CD4-positive, CD25-positive, alpha-beta regulatory T cell (primary cell): ENCODE results near the gene MUC5AC. TPM values are rescaled to one million over a fixed set of nuclear protein-coding genes. Genes with fewer than 3 reads are reported as not detected.

Experiments used
- ATAC-seq, 2 donors: fragments of 150-1000 bp; cut with Tn5 transposase; one replicate each; pipeline ENCODE4 v1.10.0; 2021; ENCODE audit warnings: low read depth in 2 of 2, moderate number of reproducible peaks in 2 of 2, moderate library complexity in 1 of 2
- DNase-seq, 3 donors: peaks; one replicate each; pipeline versions ENCODE4 v3.0.0 to v3.0.0-alpha.2; 2012 to 2022; ENCODE audit warnings: mixed read lengths in 1 of 3
- H3K27ac ChIP-seq: one replicate; pipeline ENCODE4 v1.7.0; 2013; ENCODE audit warnings: mild to moderate bottlenecking, low read length; ENCODE audit not compliant: insufficient read depth, poor library complexity, severe bottlenecking
- H3K27me3 ChIP-seq: one replicate; pipeline ENCODE4 v1.7.0; 2013; ENCODE audit warnings: low read length; ENCODE audit not compliant: control insufficient read depth, insufficient read depth
- H3K36me3 ChIP-seq: one replicate; pipeline ENCODE4 v1.7.0; 2013; ENCODE audit warnings: mild to moderate bottlenecking, low read length, moderate library complexity; ENCODE audit not compliant: control insufficient read depth, insufficient read depth
- H3K4me1 ChIP-seq: 2 replicates; pipeline ENCODE4 v1.7.0; 2013; ENCODE audit warnings: mild to moderate bottlenecking, low read length; ENCODE audit not compliant: insufficient read depth, control insufficient read depth, poor library complexity, severe bottlenecking
- H3K4me3 ChIP-seq: one replicate; pipeline ENCODE4 v1.7.0; 2013; ENCODE audit warnings: low read depth, mild to moderate bottlenecking, low read length, moderate library complexity
- H3K9me3 ChIP-seq, 2 experiments: 1 replicate in 1 of 2; 2 replicates in 1 of 2; pipeline ENCODE4 v1.7.0; 2013; ENCODE audit warnings: low read length in 2 of 2, mild to moderate bottlenecking in 1 of 2, moderate library complexity in 1 of 2; ENCODE audit not compliant: control insufficient read depth in 2 of 2
- H3K27ac Mint-ChIP-seq, 3 donors: one replicate each; pipeline ENCODE4 v1.8.0; 2020 to 2022; ENCODE audit warnings: mild to moderate bottlenecking in 3 of 3, mixed read lengths in 3 of 3, moderate library complexity in 2 of 3
- H3K27me3 Mint-ChIP-seq: one replicate; pipeline ENCODE4 v1.8.0; 2022; ENCODE audit warnings: mild to moderate bottlenecking, mixed read lengths
- H3K36me3 Mint-ChIP-seq: one replicate; pipeline ENCODE4 v1.8.0; 2020; ENCODE audit warnings: mixed read lengths
- H3K4me1 Mint-ChIP-seq, 4 donors: one replicate each; pipeline ENCODE4 v1.8.0; 2020 to 2022; ENCODE audit warnings: mixed read lengths in 4 of 4, mild to moderate bottlenecking in 1 of 4
- H3K4me3 Mint-ChIP-seq, 4 donors: one replicate each; pipeline ENCODE4 v1.8.0; 2020 to 2022; ENCODE audit warnings: mild to moderate bottlenecking in 4 of 4, mixed read lengths in 4 of 4, moderate library complexity in 3 of 4
- H3K9me3 Mint-ChIP-seq, 7 donors: one replicate each; pipeline ENCODE4 v1.8.0; 2020 to 2022; ENCODE audit warnings: mixed read lengths in 7 of 7, mild to moderate bottlenecking in 3 of 7, moderate library complexity in 2 of 7
- polyA plus RNA-seq, 4 donors: library from polyadenylated mRNA; unstranded; fragments of 300-500 nt; fragmentation: Illumina TruSeq; gene quantifications; one replicate each; pipeline ENCODE4 v1.2.3, GENCODE V29; 2021
- total RNA-seq: library from RNA; stranded (reverse); gene quantifications from one replicate; pipeline ENCODE4 v1.2.3, GENCODE V29; 2022

Gene MUC5AC
- total and polyA plus RNA-seq, 5 donors from 2014 or later = not detected

DNA sequence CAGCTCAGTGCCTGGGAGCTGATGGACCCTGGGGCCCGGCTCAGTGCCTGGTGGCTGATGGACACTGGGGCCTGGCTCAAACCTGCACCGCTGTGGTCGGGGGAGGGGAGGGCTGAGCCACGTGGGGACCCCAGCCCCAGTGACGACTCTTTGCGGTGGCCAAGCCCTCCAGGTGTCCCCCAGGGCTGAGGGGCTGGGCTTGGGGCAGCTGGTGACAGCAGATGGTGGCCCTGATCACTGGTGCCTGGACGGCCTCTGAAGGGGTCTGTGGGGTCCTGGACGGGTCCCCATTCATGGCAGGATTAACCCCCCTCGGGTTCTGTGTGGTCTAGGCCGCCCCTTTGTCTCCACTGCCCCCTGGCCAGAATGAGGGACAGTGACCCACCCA lies 61.7 kb downstream of the MUC5AC start:
- no peak overlapping the region for H3K27ac Mint-ChIP-seq
- H3K4me3 ChIP-seq = no peak overlapping the region
- DNase-seq (no peak), ATAC-seq (no peak)
- H3K27ac ChIP-seq = no peak overlapping the region
- no peaks in the 10 kb centered on the region for H3K27me3 ChIP-seq
- H3K4me1 Mint-ChIP-seq = no peaks in the 10 kb centered on the region
- no peaks in the 10 kb centered on the region for H3K36me3 Mint-ChIP-seq
- H3K9me3 Mint-ChIP-seq = peaks cover 0 to 4% (median 0%) of the 10 kb centered on the region in 7 donors
- H3K9me3 ChIP-seq = peaks cover 0 to 4% of the 10 kb centered on the region in 2 experiments
- no peaks in the 10 kb centered on the region for H3K4me1 ChIP-seq
- no peak overlapping the region for H3K4me3 Mint-ChIP-seq
- H3K36me3 ChIP-seq = no peaks in the 10 kb centered on the region
- no peaks in the 10 kb centered on the region for H3K27me3 Mint-ChIP-seq

DNA sequence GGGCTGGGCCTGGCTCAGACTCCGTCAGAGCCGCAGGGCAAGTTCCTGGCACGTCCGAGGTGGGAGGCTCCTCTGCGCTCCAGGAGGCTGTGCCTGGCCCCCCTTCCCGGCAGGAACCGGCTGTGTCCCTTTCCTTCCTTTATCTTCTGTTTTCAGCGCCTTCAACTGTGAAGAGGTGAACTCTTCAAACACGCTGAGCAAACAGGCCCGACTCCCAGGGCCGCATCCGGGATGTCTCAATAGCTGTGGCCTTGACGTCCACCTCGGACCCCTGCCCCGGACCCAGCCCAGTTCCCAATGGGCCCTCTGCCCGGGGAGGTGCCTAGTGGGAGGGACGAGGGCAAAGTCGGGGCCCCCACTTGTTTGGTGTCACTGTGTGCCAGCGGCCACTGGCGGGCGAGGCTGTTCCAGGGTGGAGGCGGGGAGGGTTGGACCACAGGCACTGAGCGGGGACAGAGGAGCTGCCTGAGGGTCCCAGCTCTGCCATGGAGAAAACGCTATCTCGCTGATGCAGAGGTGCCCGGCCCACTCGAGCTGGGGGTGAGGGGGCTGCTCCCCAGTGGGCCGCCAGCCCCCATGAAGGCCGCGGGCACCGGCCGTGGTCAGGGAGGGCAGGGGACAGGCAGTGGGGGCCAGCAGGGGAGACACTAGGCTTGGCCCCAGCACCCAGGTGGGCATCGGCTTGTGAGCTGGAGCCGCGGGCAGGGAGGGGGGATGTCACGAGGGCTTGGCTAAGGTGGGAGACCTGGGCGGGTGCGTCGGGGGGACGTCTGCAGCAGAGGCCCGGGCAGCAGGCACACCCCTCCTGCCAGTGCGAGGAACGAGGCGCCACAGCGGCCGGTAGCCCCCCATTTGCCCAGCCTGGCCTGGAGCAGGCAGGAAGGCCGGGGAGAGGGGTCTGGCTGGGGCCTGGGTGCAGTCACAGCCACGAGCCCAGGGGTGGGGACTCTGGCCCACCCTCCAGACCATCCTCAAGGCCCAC lies 62.4 kb downstream of the MUC5AC start:
- ATAC-seq (no peak), DNase-seq (no peak)
- Histone ChIP-seq H3K9me3 (no peaks in the 10 kb centered on the region), H3K27me3 (no peaks in the 10 kb centered on the region), H3K36me3 (no peaks in the 10 kb centered on the region), H3K4me3 (no peak overlapping the region), H3K4me1 (no peaks in the 10 kb centered on the region), H3K27ac (no peak overlapping the region)
- Mint-ChIP-seq H3K4me1 (no peaks in the 10 kb centered on the region), H3K36me3 (no peaks in the 10 kb centered on the region), H3K27me3 (no peaks in the 10 kb centered on the region), H3K27ac (no peak overlapping the region), H3K4me3 (no peak overlapping the region), H3K9me3 (peaks cover 0 to 2% (median 0%) of the 10 kb centered on the region in 7 donors)

DNA sequence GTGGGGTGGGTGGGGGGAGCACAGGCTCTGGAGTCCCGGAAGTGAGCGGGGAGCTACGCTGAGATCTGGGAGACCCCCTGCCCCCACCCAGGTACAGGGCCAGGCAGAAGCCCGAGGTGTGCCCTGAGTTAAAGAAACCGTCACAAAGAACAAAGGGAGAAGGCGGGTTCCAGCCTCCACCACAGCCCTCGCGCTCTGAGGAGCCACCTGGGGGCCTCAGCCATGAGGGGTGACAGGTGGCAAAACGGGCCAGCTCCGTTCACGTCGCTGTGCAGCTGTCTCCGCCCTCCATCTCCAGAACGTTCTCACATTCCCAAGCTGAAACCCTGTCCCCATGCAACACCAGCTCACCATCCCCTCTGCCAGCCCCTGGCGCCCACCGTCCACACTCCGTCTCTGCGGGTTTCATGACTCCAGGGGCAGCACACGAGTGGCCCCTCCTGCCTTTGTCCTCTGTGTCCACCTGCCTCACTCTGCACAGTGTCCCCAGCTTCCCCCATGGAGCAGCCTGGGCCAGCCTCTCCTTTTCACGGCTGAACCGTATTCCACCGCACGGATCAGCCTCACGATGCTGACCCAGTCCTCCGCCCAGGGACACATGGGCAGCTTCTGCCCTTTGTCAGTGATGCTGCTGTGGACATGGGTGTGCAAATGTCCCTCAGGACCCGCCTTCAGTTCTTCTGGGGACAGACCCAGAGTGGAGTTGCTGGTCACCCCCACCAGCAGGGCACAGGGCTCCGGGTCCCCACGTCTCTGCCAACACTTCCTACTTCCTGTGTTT lies 63.4 kb downstream of the MUC5AC start:
- Histone ChIP-seq H3K36me3 (no peaks in the 10 kb centered on the region), H3K4me3 (no peak overlapping the region), H3K27me3 (no peaks in the 10 kb centered on the region), H3K27ac (no peak overlapping the region), H3K9me3 (no peaks in the 10 kb centered on the region), H3K4me1 (no peaks in the 10 kb centered on the region)
- DNase-seq (no peak), ATAC-seq (no peak)
- no peak overlapping the region for H3K27ac Mint-ChIP-seq
- no peaks in the 10 kb centered on the region for H3K4me1 Mint-ChIP-seq
- H3K27me3 Mint-ChIP-seq = no peaks in the 10 kb centered on the region
- H3K4me3 Mint-ChIP-seq = no peak overlapping the region
- H3K36me3 Mint-ChIP-seq = no peaks in the 10 kb centered on the region
- H3K9me3 Mint-ChIP-seq = peaks cover 0 to 2% (median 0%) of the 10 kb centered on the region in 7 donors

DNA sequence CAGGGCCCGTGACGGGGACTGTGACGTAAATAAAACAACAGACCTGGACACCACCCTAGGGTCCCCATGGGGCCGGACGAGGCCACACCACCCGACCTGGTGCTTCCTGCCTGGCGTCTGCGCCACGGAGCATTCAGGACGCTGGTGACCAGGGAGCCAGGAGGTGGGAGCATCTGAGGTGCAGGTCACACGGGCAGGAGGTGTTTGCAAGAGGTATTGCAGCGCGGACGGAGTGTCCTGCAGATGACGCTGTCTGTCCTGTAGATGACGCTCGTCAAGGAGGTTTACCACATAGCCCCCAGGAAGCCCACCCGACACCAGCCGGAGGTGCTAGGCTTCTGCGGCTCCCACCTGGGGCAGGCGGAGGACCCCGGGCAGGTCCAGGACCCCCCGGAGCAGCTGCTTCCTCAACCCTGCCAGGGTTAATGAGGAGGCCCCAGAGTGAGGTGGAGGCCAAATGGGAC lies 64.1 kb downstream of the MUC5AC start:
- Histone ChIP-seq H3K9me3 (no peaks in the 10 kb centered on the region), H3K4me1 (no peaks in the 10 kb centered on the region), H3K27ac (no peak overlapping the region), H3K36me3 (no peaks in the 10 kb centered on the region), H3K27me3 (no peaks in the 10 kb centered on the region), H3K4me3 (no peak overlapping the region)
- no peaks in the 10 kb centered on the region for H3K36me3 Mint-ChIP-seq
- DNase-seq (no peak), ATAC-seq (no peak)
- no peak overlapping the region for H3K4me3 Mint-ChIP-seq
- H3K4me1 Mint-ChIP-seq = no peaks in the 10 kb centered on the region
- no peak overlapping the region for H3K27ac Mint-ChIP-seq
- H3K9me3 Mint-ChIP-seq = peaks cover 0 to 2% (median 0%) of the 10 kb centered on the region in 7 donors
- no peaks in the 10 kb centered on the region for H3K27me3 Mint-ChIP-seq

DNA sequence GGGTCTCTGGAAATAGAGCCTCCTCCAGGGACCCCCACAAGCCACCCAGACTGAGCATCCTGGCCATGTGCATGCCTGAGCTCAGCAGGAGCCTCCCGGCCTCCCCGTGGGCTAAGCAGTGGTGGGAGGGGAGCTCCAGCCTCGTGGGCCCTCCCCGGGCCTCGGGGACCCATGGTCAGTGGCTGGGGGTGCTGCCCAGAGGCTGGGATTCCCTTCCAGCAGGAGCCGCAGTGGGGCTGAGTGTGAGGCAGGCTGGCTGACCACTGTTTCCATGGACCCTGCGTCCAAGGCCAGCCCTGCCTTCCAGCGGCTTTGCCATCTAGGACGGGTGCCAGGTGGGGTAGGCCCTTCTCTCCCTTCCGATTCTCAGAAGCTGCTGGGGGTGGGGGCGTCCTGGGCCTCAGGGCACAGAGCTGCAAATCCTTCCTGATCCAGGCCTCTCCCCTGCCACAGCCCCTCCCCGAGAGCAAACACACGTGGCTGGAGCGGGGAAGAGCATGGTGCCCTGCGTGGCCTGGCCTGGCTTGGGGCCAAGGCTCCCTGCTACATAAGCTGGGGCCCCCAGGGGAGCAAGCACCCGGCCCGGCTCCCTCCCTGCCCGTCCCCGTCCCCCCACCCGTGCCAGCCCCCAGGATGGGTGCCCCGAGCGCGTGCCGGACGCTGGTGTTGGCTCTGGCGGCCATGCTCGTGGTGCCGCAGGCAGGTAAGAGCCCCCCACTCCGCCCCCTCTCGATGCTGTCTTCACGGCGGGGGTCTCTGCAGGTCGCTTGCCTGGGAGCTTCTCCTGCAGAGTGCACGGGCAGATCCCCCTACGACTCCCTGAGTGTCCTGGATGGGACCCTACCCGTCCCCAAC lies 65.0 kb downstream of the MUC5AC start, which contains the start of gene MUC5B:
Gene MUC5B, plus strand, starts transcription at position 576 of the 855 bp plus-strand sequence. Its CDS starts 58 bp downstream, at position 634.
- no peaks in the 10 kb centered on the region for H3K4me1 Mint-ChIP-seq
- H3K27ac ChIP-seq = no peak within 1 kb of the TSS
- ATAC-seq (no peak), DNase-seq (no peak)
- H3K27me3 Mint-ChIP-seq = no peaks in the 10 kb centered on the region
- H3K9me3 Mint-ChIP-seq = peaks cover 0 to 2% (median 0%) of the 10 kb centered on the region in 7 donors
- H3K9me3 ChIP-seq = no peaks in the 10 kb centered on the region
- no peaks in the 10 kb centered on the region for H3K36me3 Mint-ChIP-seq
- no peak within 1 kb of the TSS for H3K4me3 ChIP-seq
- no peak within 1 kb of the TSS for H3K27ac Mint-ChIP-seq
- no peaks in the 10 kb centered on the region for H3K36me3 ChIP-seq
- peak within 1 kb of the TSS in 1 of 4 donors; percentile 43 for H3K4me3 Mint-ChIP-seq
- no peaks in the 10 kb centered on the region for H3K27me3 ChIP-seq
- no peaks in the 10 kb centered on the region for H3K4me1 ChIP-seq

DNA sequence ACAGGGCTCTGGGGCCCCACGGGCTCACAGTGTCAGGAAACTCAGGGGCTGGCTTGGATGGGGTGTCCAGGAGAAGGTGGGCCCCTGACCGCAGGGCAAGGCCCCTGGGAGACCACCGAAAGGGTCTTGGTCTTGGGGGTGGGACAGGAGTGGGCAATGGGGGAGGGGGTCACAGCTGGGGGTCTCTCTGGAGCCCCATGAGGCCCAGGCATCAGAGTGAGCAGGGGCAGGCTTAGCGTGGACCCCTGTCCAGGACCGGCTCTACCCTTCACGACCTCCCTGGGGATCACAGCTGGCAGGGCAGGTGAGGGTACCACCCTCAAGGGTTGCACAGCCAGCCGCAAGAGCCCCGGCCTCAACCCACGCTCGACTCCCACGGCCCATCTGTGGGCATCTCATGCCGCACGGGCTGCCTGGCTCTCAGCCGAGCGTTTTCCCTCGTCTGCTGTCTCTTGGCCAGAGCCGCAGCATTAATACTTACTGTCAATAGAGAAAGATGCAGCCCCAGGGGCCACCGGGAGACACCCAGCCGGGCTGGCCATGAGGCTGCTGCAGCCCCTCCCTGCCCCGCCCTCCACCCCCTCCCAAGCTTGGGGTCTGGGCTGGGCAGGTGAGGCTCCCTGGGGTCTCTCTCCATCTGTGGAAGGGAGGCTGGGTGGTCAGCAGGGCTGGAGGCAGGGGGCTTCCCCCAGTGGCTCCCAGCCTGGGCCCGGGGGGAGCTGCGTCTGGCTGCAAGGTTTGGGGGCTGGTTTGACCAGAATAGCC lies 65.8 kb downstream of the MUC5AC start:
- Histone ChIP-seq H3K27ac (no peak overlapping the region), H3K4me1 (no peaks in the 10 kb centered on the region), H3K36me3 (no peaks in the 10 kb centered on the region), H3K4me3 (no peak overlapping the region), H3K9me3 (no peaks in the 10 kb centered on the region), H3K27me3 (no peaks in the 10 kb centered on the region)
- ATAC-seq = no peak
- no peak for DNase-seq
- no peaks in the 10 kb centered on the region for H3K27me3 Mint-ChIP-seq
- no peaks in the 10 kb centered on the region for H3K36me3 Mint-ChIP-seq
- H3K4me3 Mint-ChIP-seq = no peak overlapping the region
- no peaks in the 10 kb centered on the region for H3K9me3 Mint-ChIP-seq
- H3K27ac Mint-ChIP-seq = no peak overlapping the region
- no peaks in the 10 kb centered on the region for H3K4me1 Mint-ChIP-seq

DNA sequence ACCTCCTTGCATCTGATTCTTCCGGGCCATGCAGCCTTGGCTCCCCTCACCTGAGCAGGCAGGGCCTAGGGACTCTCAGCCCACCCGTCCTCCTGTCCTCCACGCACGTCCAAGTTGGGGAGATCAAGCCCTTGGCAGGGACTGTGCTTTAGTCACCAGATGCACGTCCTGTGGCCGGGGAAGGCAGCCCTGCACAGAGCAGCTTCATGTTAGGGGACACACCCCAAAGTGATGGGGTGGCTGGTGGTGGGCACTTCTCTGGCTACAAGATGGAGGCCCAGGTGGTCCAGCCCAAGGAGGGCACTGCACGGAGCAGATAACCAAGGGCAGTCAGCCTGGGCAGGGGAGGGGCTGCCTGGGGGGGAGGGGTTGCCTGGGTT lies 66.3 kb downstream of the MUC5AC start:
- Histone ChIP-seq H3K9me3 (no peaks in the 10 kb centered on the region), H3K27me3 (no peaks in the 10 kb centered on the region), H3K36me3 (no peaks in the 10 kb centered on the region), H3K27ac (no peak overlapping the region), H3K4me1 (no peaks in the 10 kb centered on the region), H3K4me3 (no peak overlapping the region)
- Mint-ChIP-seq H3K36me3 (no peaks in the 10 kb centered on the region), H3K4me3 (no peak overlapping the region), H3K27ac (no peak overlapping the region), H3K9me3 (no peaks in the 10 kb centered on the region), H3K4me1 (no peaks in the 10 kb centered on the region), H3K27me3 (no peaks in the 10 kb centered on the region)
- DNase-seq (no peak), ATAC-seq (no peak)
